Uterus (tissue), 4 donors: ENCODE results near the gene AQP9. TPM values are rescaled to one million over a fixed set of nuclear protein-coding genes. Genes with fewer than 3 reads are reported as not detected.

Source experiments
- DNase-seq, 2 donors: peaks; one replicate each; pipeline ENCODE4 v3.0.0-alpha.2; 2019 to 2020
- H3K27ac ChIP-seq, 2 donors: fragments of 200-600 bp; sonication (generic); 1 replicate in 1 of 2; 2 replicates in 1 of 2; pipeline ENCODE4 v1.5.1; 2016 to 2018
- H3K27me3 ChIP-seq, 2 donors: fragments of 200-600 bp; sonication (generic); one replicate each; pipeline ENCODE4 v1.5.1; 2018 to 2019; ENCODE audit warnings: control low read depth in 1 of 2
- H3K36me3 ChIP-seq, 2 donors: fragments of 200-600 bp; sonication (generic); one replicate each; pipeline ENCODE4 v1.5.1; 2019; ENCODE audit warnings: control low read depth in 1 of 2
- H3K4me1 ChIP-seq, 2 donors: fragments of 200-600 bp; sonication (generic); one replicate each; pipeline ENCODE4 v1.5.1; 2018 to 2019; ENCODE audit warnings: control low read depth in 1 of 2
- H3K4me3 ChIP-seq, 2 donors: fragments of 200-600 bp; sonication (generic); 1 replicate in 1 of 2; 2 replicates in 1 of 2; pipeline ENCODE4 v1.5.1; 2018 to 2019; ENCODE audit warnings: mild to moderate bottlenecking in 1 of 2
- H3K9me3 ChIP-seq, 2 donors: fragments of 200-600 bp; sonication (generic); one replicate each; pipeline ENCODE4 v1.5.1; 2019; ENCODE audit warnings: control low read depth in 1 of 2
- CTCF ChIP-seq, 4 experiments: fragments of 200-600 bp in 2 of 4; fragments of 450-650 bp in 2 of 4; sonication (generic) in 2 of 4; IDR thresholded peaks; one replicate each; pipeline ENCODE4 v1.5.1; 2016 to 2019; ENCODE audit warnings: antibody characterized with exemption in 4 of 4, mild to moderate bottlenecking in 2 of 4, moderate library complexity in 1 of 4
- POLR2A ChIP-seq, 2 donors: fragments of 450-650 bp; IDR thresholded peaks; one replicate each; pipeline ENCODE4 v1.6.1; 2016; ENCODE audit warnings: antibody characterized with exemption in 2 of 2, mild to moderate bottlenecking in 1 of 2, moderate library complexity in 1 of 2
- intact Hi-C: fragments of 100-400 bp; cut with DNase I; formaldehyde crosslinking; loops from one replicate; pipeline ENCODE4 v1.15.1; 2023; ENCODE audit warnings: low total_unique reads
- total RNA-seq, 4 donors: library from RNA; depleted of rRNA in 3 of 4; stranded (reverse); fragments of >200 nt in 3 of 4; gene quantifications; one replicate each; pipeline versions ENCODE4 v1.1.0 to v1.2.4, GENCODE V29; 2014 to 2023
- donor health status: DM: yes; HTN: yes; CAD: no.

The AQP9 gene
- total RNA-seq, 4 donors from 2014 or later: 0.51 to 1.5 (median 0.64) TPM

- H3K9me3 ChIP-seq: no peaks in the 10 kb centered on the region
- intact Hi-C loops: no loop called here
- no peaks in the 10 kb centered on the region for H3K27me3 ChIP-seq
- H3K4me1 ChIP-seq: no peaks in the 10 kb centered on the region
- H3K36me3 ChIP-seq: no peaks in the 10 kb centered on the region
- no peak overlapping the region for H3K4me3 ChIP-seq
- no peak overlapping the region for H3K27ac ChIP-seq
- no peak for DNase-seq
- TF ChIP-seq POLR2A (IDR thresholded peaks at IDR 0.05) (no peak), CTCF (IDR thresholded peaks at IDR 0.05) (no peak)
Measured at GRCh38 chr15:58214591-58215340, 76.6 kb downstream of the AQP9 start.

DNA sequence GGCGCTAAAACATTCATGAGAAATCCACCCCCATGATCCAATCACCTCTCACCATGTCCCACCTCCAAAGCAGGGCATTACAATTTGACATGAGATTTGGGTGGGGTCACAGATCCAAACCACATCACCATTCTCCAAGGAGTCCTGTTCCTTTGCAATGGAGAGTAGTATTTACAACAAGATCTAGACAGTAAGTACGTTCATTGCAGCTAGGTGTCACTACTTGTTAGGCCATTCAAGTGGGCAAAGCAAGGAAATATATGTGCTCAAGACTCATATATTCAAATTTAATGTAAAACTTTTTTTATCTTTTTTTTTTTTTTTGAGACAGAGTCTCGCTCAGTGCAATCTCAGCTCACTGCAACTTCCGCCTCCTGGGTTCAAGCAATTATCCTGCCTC lies 79.3 kb downstream of the AQP9 start:
- TF ChIP-seq POLR2A (IDR thresholded peaks at IDR 0.05) (no peak), CTCF (IDR thresholded peaks at IDR 0.05) (no peak)
- Histone ChIP-seq H3K27me3 (no peaks in the 10 kb centered on the region), H3K36me3 (no peaks in the 10 kb centered on the region), H3K4me1 (no peaks in the 10 kb centered on the region), H3K4me3 (no peak overlapping the region), H3K27ac (no peak overlapping the region), H3K9me3 (no peaks in the 10 kb centered on the region)
- intact Hi-C loops: no loop called here
- DNase-seq: no peak

GRCh38 chr15:58221591-58222241 lies 83.5 kb downstream of the AQP9 start:
- TF ChIP-seq CTCF (IDR thresholded peaks at IDR 0.05): no peak
- TF ChIP-seq POLR2A (IDR thresholded peaks at IDR 0.05): no peak
- intact Hi-C loops: no loop called here
- no peaks in the 10 kb centered on the region for H3K27me3 ChIP-seq
- no peaks in the 10 kb centered on the region for H3K9me3 ChIP-seq
- H3K27ac ChIP-seq: no peak overlapping the region
- H3K36me3 ChIP-seq: no peaks in the 10 kb centered on the region
- H3K4me1 ChIP-seq: no peaks in the 10 kb centered on the region
- no peak overlapping the region for H3K4me3 ChIP-seq
- DNase-seq: no peak

GRCh38 chr15:58222679-58223078 lies 84.5 kb downstream of the AQP9 start:
- Histone ChIP-seq H3K36me3 (no peaks in the 10 kb centered on the region), H3K4me3 (no peak overlapping the region), H3K27me3 (no peaks in the 10 kb centered on the region), H3K4me1 (no peaks in the 10 kb centered on the region), H3K27ac (no peak overlapping the region), H3K9me3 (no peaks in the 10 kb centered on the region)
- TF ChIP-seq POLR2A (IDR thresholded peaks at IDR 0.05) (no peak), CTCF (IDR thresholded peaks at IDR 0.05) (no peak)
- intact Hi-C loops: no loop called here
- no peak for DNase-seq

GRCh38 chr15:58223432-58223831 lies 85.3 kb downstream of the AQP9 start:
- TF ChIP-seq CTCF (IDR thresholded peaks at IDR 0.05) (no peak), POLR2A (IDR thresholded peaks at IDR 0.05) (no peak)
- H3K4me3 ChIP-seq: no peak overlapping the region
- no peaks in the 10 kb centered on the region for H3K4me1 ChIP-seq
- no peaks in the 10 kb centered on the region for H3K9me3 ChIP-seq
- H3K27me3 ChIP-seq: no peaks in the 10 kb centered on the region
- H3K27ac ChIP-seq: no peak overlapping the region
- no peak for DNase-seq
- intact Hi-C loops: no loop called here
- H3K36me3 ChIP-seq: no peaks in the 10 kb centered on the region
